KOPT-K1 (cell line): ENCODE data around the gene TBC1D9.

ENCODE experiments used
- H3K27ac ChIP-seq: fragments of 200-600 bp; sonication (generic); 2 replicates; pipeline ENCODE4 v1.5.1; 2016; ENCODE audit warnings: antibody characterized with exemption, mild to moderate bottlenecking, low read depth, low read length; ENCODE audit not compliant: poor library complexity, severe bottlenecking
- H3K36me3 ChIP-seq: fragments of 200-600 bp; sonication (generic); 2 replicates; pipeline ENCODE4 v1.5.1; 2017; ENCODE audit warnings: antibody characterized with exemption, mild to moderate bottlenecking, low read length, moderate library complexity; ENCODE audit not compliant: insufficient read depth
- H3K9me3 ChIP-seq: fragments of 200-600 bp; sonication (generic); 2 replicates; pipeline ENCODE4 v1.5.1; 2017; ENCODE audit warnings: antibody characterized with exemption, low read length, mild to moderate bottlenecking; ENCODE audit not compliant: insufficient read depth, poor library complexity, severe bottlenecking

Gene TBC1D9

GRCh38 chr4:140697709-140698560, 58.2 kb downstream of the TBC1D9 start:
- Histone ChIP-seq H3K27ac (no peak overlapping the region), H3K36me3 (no peaks in the 10 kb centered on the region), H3K9me3 (no peaks in the 10 kb centered on the region)

- Histone ChIP-seq H3K36me3 (no peaks in the 10 kb centered on the region), H3K9me3 (no peaks in the 10 kb centered on the region), H3K27ac (no peak overlapping the region)
Measured at GRCh38 chr4:140695483-140695882, 60.7 kb downstream of the TBC1D9 start.

GRCh38 chr4:140693562-140693961, 62.6 kb downstream of the TBC1D9 start:
- no peaks in the 10 kb centered on the region for H3K36me3 ChIP-seq
- no peaks in the 10 kb centered on the region for H3K9me3 ChIP-seq
- H3K27ac ChIP-seq: no peak overlapping the region

GRCh38 chr4:140691369-140691768, 64.8 kb downstream of the TBC1D9 start:
- Histone ChIP-seq H3K27ac (no peak overlapping the region), H3K9me3 (no peaks in the 10 kb centered on the region), H3K36me3 (no peaks in the 10 kb centered on the region)

GRCh38 chr4:140690093-140690492, 66.1 kb downstream of the TBC1D9 start:
- H3K36me3 ChIP-seq: no peaks in the 10 kb centered on the region
- H3K9me3 ChIP-seq: no peaks in the 10 kb centered on the region
- H3K27ac ChIP-seq: no peak overlapping the region

- no peaks in the 10 kb centered on the region for H3K36me3 ChIP-seq
- H3K9me3 ChIP-seq: no peaks in the 10 kb centered on the region
- H3K27ac ChIP-seq: no peak overlapping the region
Measured at GRCh38 chr4:140689623-140690022, 66.6 kb downstream of the TBC1D9 start.

GRCh38 chr4:140688711-140689598, 67.2 kb downstream of the TBC1D9 start:
- H3K9me3 ChIP-seq: no peaks in the 10 kb centered on the region

GRCh38 chr4:140686796-140687195, 69.4 kb downstream of the TBC1D9 start:
- Histone ChIP-seq H3K36me3 (no peaks in the 10 kb centered on the region), H3K27ac (no peak overlapping the region)

More at GRCh38 chr4:140688711-140689598, 67.2 kb downstream of the TBC1D9 start:
- H3K27ac ChIP-seq: no peak overlapping the region
- H3K36me3 ChIP-seq: no peaks in the 10 kb centered on the region

GRCh38 chr4:140684314-140684713, 71.9 kb downstream of the TBC1D9 start:
- Histone ChIP-seq H3K27ac (no peak overlapping the region), H3K36me3 (no peaks in the 10 kb centered on the region)

More at GRCh38 chr4:140686796-140687195, 69.4 kb downstream of the TBC1D9 start:
- H3K9me3 ChIP-seq: no peaks in the 10 kb centered on the region

GRCh38 chr4:140681201-140681600, 75.0 kb downstream of the TBC1D9 start:
- H3K36me3 ChIP-seq: no peaks in the 10 kb centered on the region
- no peaks in the 10 kb centered on the region for H3K9me3 ChIP-seq

More at GRCh38 chr4:140684314-140684713, 71.9 kb downstream of the TBC1D9 start:
- no peaks in the 10 kb centered on the region for H3K9me3 ChIP-seq

GRCh38 chr4:140680686-140681085, 75.5 kb downstream of the TBC1D9 start:
- Histone ChIP-seq H3K9me3 (no peaks in the 10 kb centered on the region), H3K36me3 (no peaks in the 10 kb centered on the region), H3K27ac (no peak overlapping the region)

More at GRCh38 chr4:140681201-140681600, 75.0 kb downstream of the TBC1D9 start:
- no peak overlapping the region for H3K27ac ChIP-seq

- no peak overlapping the region for H3K27ac ChIP-seq
- no peaks in the 10 kb centered on the region for H3K9me3 ChIP-seq
- no peaks in the 10 kb centered on the region for H3K36me3 ChIP-seq
Measured at GRCh38 chr4:140679576-140679975, 76.6 kb downstream of the TBC1D9 start.

- H3K36me3 ChIP-seq: no peaks in the 10 kb centered on the region
- H3K9me3 ChIP-seq: no peaks in the 10 kb centered on the region
- H3K27ac ChIP-seq: no peak overlapping the region
Measured at GRCh38 chr4:140675599-140676231, 80.5 kb downstream of the TBC1D9 start.

- Histone ChIP-seq H3K36me3 (no peaks in the 10 kb centered on the region), H3K9me3 (no peaks in the 10 kb centered on the region), H3K27ac (no peak overlapping the region)
Measured at GRCh38 chr4:140673729-140674128, 82.5 kb downstream of the TBC1D9 start.

- no peak overlapping the region for H3K27ac ChIP-seq
- no peaks in the 10 kb centered on the region for H3K36me3 ChIP-seq
- H3K9me3 ChIP-seq: no peaks in the 10 kb centered on the region
Measured at GRCh38 chr4:140672416-140672815, 83.8 kb downstream of the TBC1D9 start.
